B cell (primary cell): ENCODE data around the gene EGFR. TPM values are rescaled to one million over a fixed set of nuclear protein-coding genes. Genes with fewer than 3 reads are reported as not detected.

Source experiments
- ATAC-seq: fragments of 200-7000 bp; cut with Tn5 transposase; one replicate; pipeline ENCODE4 v1.10.0; 2021; ENCODE audit warnings: low read depth, mild to moderate bottlenecking, moderate number of reproducible peaks, moderate library complexity
- CTCF ChIA-PET: fragments of 350-600 bp; sonication (Branson Sonifier 250); formaldehyde crosslinking; loops from one replicate; lab custom pipeline; 2021; ENCODE audit warnings: antibody characterized with exemption, inconsistent platforms; lab: Charles Lee
- POLR2A ChIA-PET: fragments of 350-600 bp; sonication (Branson Sonifier 250); formaldehyde crosslinking; loops from one replicate; lab custom pipeline; 2021; ENCODE audit warnings: antibody characterized with exemption; lab: Charles Lee
- DNase-seq: peaks from one replicate; pipeline ENCODE4 v3.0.0; 2013
- H2AFZ ChIP-seq: 2 replicates; pipeline ENCODE4 v1.6.1; 2012; ENCODE audit warnings: mild to moderate bottlenecking, low read depth, low read length; ENCODE audit not compliant: insufficient read depth, poor library complexity, severe bottlenecking
- H3K27ac ChIP-seq, 2 donors: 1 replicate in 1 of 2; 2 replicates in 1 of 2; pipeline ENCODE4 v1.5.1; 2012 to 2013; ENCODE audit warnings: low read length in 2 of 2, mild to moderate bottlenecking in 2 of 2, moderate library complexity in 1 of 2
- H3K27me3 ChIP-seq, 4 experiments: fragments of 200-600 bp in 1 of 4; sonication (generic) in 1 of 4; replicated peaks in 1 of 4; 1 replicate in 2 of 4; 2 replicates in 2 of 4; pipeline versions ENCODE4 v1.6.1 to v1.7.0; 2013 to 2016; ENCODE audit warnings: low read length in 3 of 4, mild to moderate bottlenecking in 2 of 4, mixed read lengths in 1 of 4, moderate library complexity in 1 of 4; ENCODE audit not compliant: insufficient read depth in 4 of 4, control insufficient read depth in 3 of 4; ENCODE audit errors: control extremely low read depth in 1 of 4
- H3K36me3 ChIP-seq, 2 experiments: replicated peaks in 1 of 2; 1 replicate in 1 of 2; 2 replicates in 1 of 2; pipeline versions ENCODE4 v1.6.1 to v1.7.1; 2013; ENCODE audit warnings: low read length in 1 of 2; ENCODE audit not compliant: insufficient read depth in 2 of 2, control insufficient read depth in 1 of 2; ENCODE audit errors: control extremely low read depth in 1 of 2, extremely low read depth in 1 of 2
- H3K4me1 ChIP-seq, 2 donors: fragments of 200-600 bp in 1 of 2; sonication (generic) in 1 of 2; 1 replicate in 1 of 2; 2 replicates in 1 of 2; pipeline versions ENCODE4 v1.5.1 to v1.6.1; 2013 to 2017; ENCODE audit warnings: low read length in 2 of 2; ENCODE audit not compliant: control insufficient read depth in 2 of 2, insufficient read depth in 2 of 2
- H3K4me2 ChIP-seq: replicated peaks from 2 replicates; pipeline ENCODE3; 2012; ENCODE audit warnings: mild to moderate bottlenecking, low read depth, low read length; ENCODE audit not compliant: poor library complexity, severe bottlenecking
- H3K4me3 ChIP-seq, 5 experiments: fragments of 200-600 bp in 1 of 5; sonication (generic) in 1 of 5; 1 replicate in 3 of 5; 2 replicates in 2 of 5; pipeline versions ENCODE4 v1.5.1 to v1.7.0; 2011 to 2016; ENCODE audit warnings: low read length in 4 of 5, mild to moderate bottlenecking in 4 of 5, low read depth in 2 of 5, control low read depth in 1 of 5, moderate library complexity in 1 of 5; ENCODE audit not compliant: insufficient read depth in 1 of 5; ENCODE audit errors: control extremely low read depth in 1 of 5, extremely low read depth in 1 of 5
- H3K79me2 ChIP-seq: fragments of 200-600 bp; sonication (generic); one replicate; pipeline ENCODE4 v1.6.0; 2016; ENCODE audit warnings: low read length; ENCODE audit not compliant: control insufficient read depth, insufficient read depth
- H3K9ac ChIP-seq: fragments of 200-600 bp; sonication (generic); 2 replicates; pipeline ENCODE4 v1.6.1; 2017; ENCODE audit warnings: mild to moderate bottlenecking, low read length, moderate library complexity
- H3K9me3 ChIP-seq, 3 donors: one replicate each; pipeline versions ENCODE4 v1.6.1 to v1.7.1; 2013; ENCODE audit warnings: low read length in 2 of 3; ENCODE audit not compliant: control insufficient read depth in 2 of 3, insufficient read depth in 1 of 3; ENCODE audit errors: control extremely low read depth in 1 of 3
- H4K20me1 ChIP-seq: 2 replicates; pipeline ENCODE4 v1.6.0; 2012; ENCODE audit warnings: mild to moderate bottlenecking, low read length; ENCODE audit not compliant: insufficient read depth, control insufficient read depth, poor library complexity, severe bottlenecking
- H3K27ac Mint-ChIP-seq: one replicate; pipeline ENCODE4 v1.8.0; 2021; ENCODE audit warnings: mixed read lengths
- H3K27me3 Mint-ChIP-seq: one replicate; pipeline ENCODE4 v1.8.0; 2021; ENCODE audit warnings: mixed read lengths
- H3K4me1 Mint-ChIP-seq: one replicate; pipeline ENCODE4 v1.8.0; 2021; ENCODE audit warnings: mixed read lengths
- H3K4me3 Mint-ChIP-seq: one replicate; pipeline ENCODE4 v1.8.0; 2021; ENCODE audit warnings: mixed read lengths
- H3K9me3 Mint-ChIP-seq: one replicate; pipeline ENCODE4 v1.8.0; 2022; ENCODE audit warnings: mixed read lengths; ENCODE audit not compliant: insufficient read depth
- EZH2 ChIP-seq: IDR thresholded peaks from 2 replicates; pipeline ENCODE4 v1.6.1; 2012; ENCODE audit warnings: borderline replicate concordance, low read depth, mild to moderate bottlenecking, moderate library complexity, low read length; ENCODE audit not compliant: insufficient read depth, poor library complexity, severe bottlenecking
- WGBS: methylation state at CpG from one replicate; pipeline ENCODE4 v1.1.5; 2013; ENCODE audit warnings: missing lambda C conversion rate; ENCODE audit not compliant: insufficient coverage; 5-methylcytosine and 5-hydroxymethylcytosine counted together
- intact Hi-C: fragments of 100-400 bp; cut with micrococcal nuclease; formaldehyde crosslinking; loops from one replicate; pipeline ENCODE4 v1.10.0; 2022
- polyA plus RNA-seq: library from polyadenylated mRNA; depleted of rRNA; stranded (reverse); fragments of >200 nt; gene quantifications from 2 replicates; pipeline ENCODE4 v1.2.3, GENCODE V29; 2012
- total RNA-seq, 2 donors: library from RNA; stranded (reverse); fragments of 120-200 nt in 1 of 2; gene quantifications; 1 replicate in 1 of 2; 2 replicates in 1 of 2; pipeline versions ENCODE4 v1.2.3 to v1.2.4, GENCODE V29; 2013 to 2022
- TF ChIP-seq, protein P1 (sequence below): fragments of 200-600 bp; IDR thresholded peaks from one replicate; pipeline ENCODE4 v1.8.0; 2022; ENCODE audit warnings: antibody characterized with exemption, mild to moderate bottlenecking

The EGFR gene
- total and polyA plus RNA-seq, 2 donors (not counting 1 experiment from before 2014, with no cell fraction given): not detected

DNA sequence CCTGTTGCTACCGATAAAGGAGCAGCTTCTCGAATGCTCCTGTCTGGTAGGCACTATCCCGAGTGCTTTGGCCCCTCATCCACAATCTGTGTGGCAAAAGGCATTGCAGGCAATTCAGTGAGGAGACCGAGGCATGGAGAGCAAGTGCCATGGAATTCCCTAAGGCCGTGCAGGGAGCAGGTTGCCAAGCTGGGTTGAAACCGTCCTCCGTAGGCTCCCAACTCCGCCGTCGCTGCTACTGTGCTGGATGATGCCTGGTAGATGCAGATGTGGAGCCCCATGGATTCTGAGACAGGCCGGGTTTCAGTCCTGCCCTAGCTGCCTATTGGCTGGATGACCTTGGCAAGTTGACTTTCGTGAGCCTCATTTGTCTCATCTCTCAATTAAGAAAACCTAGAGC, 85.3 kb downstream of the EGFR start:
- Histone ChIP-seq H3K4me3 (no peak overlapping the region), H2AFZ (no peak overlapping the region), H3K9ac (no peak overlapping the region), H3K36me3 (no peaks in the 10 kb centered on the region), H3K27ac (no peak overlapping the region), H3K9me3 (no peaks in the 10 kb centered on the region), H4K20me1 (no peaks in the 10 kb centered on the region), H3K4me1 (no peaks in the 10 kb centered on the region), H3K27me3 (peaks cover 0 to 5% (median 0%) of the 10 kb centered on the region in 4 experiments), H3K79me2 (no peaks in the 10 kb centered on the region), H3K4me2 (no peak overlapping the region)
- Mint-ChIP-seq H3K4me3 (no peak overlapping the region), H3K4me1 (no peaks in the 10 kb centered on the region), H3K27ac (no peak overlapping the region), H3K27me3 (peaks cover 34% of the 10 kb centered on the region), H3K9me3 (no peaks in the 10 kb centered on the region)
- no peak for TF ChIP-seq EZH2
- TF ChIP-seq, protein P1, sequence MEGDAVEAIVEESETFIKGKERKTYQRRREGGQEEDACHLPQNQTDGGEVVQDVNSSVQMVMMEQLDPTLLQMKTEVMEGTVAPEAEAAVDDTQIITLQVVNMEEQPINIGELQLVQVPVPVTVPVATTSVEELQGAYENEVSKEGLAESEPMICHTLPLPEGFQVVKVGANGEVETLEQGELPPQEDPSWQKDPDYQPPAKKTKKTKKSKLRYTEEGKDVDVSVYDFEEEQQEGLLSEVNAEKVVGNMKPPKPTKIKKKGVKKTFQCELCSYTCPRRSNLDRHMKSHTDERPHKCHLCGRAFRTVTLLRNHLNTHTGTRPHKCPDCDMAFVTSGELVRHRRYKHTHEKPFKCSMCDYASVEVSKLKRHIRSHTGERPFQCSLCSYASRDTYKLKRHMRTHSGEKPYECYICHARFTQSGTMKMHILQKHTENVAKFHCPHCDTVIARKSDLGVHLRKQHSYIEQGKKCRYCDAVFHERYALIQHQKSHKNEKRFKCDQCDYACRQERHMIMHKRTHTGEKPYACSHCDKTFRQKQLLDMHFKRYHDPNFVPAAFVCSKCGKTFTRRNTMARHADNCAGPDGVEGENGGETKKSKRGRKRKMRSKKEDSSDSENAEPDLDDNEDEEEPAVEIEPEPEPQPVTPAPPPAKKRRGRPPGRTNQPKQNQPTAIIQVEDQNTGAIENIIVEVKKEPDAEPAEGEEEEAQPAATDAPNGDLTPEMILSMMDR: no peak
- POLR2A ChIA-PET: no interaction called here
- ATAC-seq (no peak), DNase-seq (no peak)
- CTCF ChIA-PET: no interaction called here
- intact Hi-C loops: no loop called here
- 94% methylated on average over 10 of the region's 12 CpGs for WGBS

DNA sequence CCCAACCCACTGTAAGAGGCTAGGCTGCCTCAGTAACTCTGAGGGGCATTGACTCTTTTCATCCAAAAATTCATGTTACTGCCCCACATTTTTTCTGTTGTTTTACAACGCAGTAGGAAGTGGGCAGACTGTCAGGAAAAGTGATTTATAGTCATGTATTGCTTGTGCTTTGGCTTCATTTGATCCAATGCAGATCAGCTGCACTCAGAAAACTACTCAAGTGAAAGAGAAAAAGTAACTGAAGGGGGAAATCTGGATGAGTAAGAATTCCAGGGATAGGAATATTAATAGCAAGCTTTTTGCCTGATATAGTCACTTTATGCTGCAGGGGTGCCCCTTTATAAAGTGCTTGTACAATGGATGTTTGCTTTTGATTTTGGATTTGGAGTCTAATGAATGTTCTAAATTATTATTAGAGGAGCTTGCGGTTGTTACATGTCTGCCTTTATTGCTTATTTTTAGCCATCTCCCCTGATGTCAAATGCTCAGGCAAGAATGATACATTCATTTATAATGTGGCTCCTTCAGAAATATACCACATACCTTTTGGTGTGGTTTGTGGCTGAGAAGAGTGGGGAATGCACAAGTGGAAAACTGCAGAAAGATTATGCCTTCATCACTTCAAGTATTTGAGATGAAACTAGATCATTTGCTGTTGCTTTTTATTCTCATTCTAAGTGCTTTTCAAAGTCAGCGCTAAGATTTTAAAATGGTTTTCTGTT, 86.1 kb downstream of the EGFR start:
- Histone ChIP-seq H3K36me3 (no peaks in the 10 kb centered on the region), H3K27me3 (peaks cover 0 to 5% (median 0%) of the 10 kb centered on the region in 4 experiments), H4K20me1 (no peaks in the 10 kb centered on the region), H3K79me2 (no peaks in the 10 kb centered on the region), H3K9ac (no peak overlapping the region), H3K4me1 (no peaks in the 10 kb centered on the region), H3K4me2 (no peak overlapping the region), H3K27ac (no peak overlapping the region), H3K4me3 (no peak overlapping the region), H2AFZ (no peak overlapping the region), H3K9me3 (no peaks in the 10 kb centered on the region)
- TF ChIP-seq, protein P1: no peak
- no peak for TF ChIP-seq EZH2
- Mint-ChIP-seq H3K27ac (no peak overlapping the region), H3K4me3 (no peak overlapping the region), H3K9me3 (no peaks in the 10 kb centered on the region), H3K27me3 (peaks cover 32% of the 10 kb centered on the region), H3K4me1 (no peaks in the 10 kb centered on the region)
- CTCF ChIA-PET: no interaction called here
- no peak for DNase-seq
- no peak for ATAC-seq
- intact Hi-C loops: no loop called here
- POLR2A ChIA-PET: no interaction called here
- WGBS: 0% methylated on average over 1 of the region's 3 CpGs
